GM19238 (cell line): ENCODE data around the gene ATG2B.

Source experiments
- DNase-seq: peaks from one replicate; pipeline ENCODE4 v3.0.0; 2011; ENCODE audit warnings: low spot score; ENCODE audit not compliant: insufficient read length

ATG2B gene

DNA sequence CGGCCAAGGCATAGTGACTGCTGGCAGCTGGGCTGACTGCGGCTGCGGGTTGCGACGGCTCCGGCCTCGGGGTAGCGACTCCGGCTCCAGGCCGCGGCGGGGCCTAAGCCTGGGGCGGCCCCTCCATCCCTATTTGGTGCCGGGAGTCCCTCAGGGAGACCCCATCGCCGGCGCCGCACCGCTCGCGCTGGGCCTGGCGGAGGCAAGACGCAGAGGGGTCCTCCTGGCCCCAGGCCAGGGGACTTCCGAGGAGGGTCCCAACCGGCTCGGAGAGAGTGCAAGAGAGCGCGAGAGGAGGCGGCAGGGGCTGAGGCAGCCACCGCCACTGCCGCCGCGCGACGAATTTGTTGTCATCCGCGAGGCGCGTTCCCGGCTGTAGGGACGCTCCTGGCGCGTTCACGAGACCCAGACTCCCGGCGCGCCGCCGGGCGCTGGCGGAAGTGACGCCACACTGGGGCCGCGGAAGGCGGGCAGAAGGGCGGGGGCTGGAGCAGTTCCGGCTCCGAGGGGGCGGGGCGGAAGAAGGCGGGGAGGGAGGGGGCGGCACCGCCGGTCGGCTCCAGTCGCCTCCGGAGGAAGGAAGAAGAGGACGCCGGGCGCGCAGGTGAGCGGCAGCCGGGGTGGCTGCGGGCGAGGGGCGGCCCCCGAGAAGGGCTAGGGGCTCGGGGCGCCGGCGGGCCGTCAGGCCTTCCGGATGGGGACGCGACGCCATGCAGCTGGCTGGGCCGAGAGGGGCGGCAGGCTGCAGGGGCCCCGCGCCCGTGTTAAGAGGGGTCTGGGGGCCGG lies at the start of gene ATG2B, which contains the start of gene GSKIP:
Gene ATG2B (minus strand): TSS at position 377 of the 786 bp plus-strand sequence. CDS start 365 bp downstream, at position 12.
Gene GSKIP (plus strand): TSS at position 562 of the 786 bp plus-strand sequence. CDS start 18,722 bp downstream, outside the sequence.
- peak; percentile 74 for DNase-seq

- no peak for DNase-seq
These were observed 47.0 kb upstream of the ATG2B start for GRCh38 chr14:96410119-96410518.

GRCh38 chr14:96409701-96410100 lies 46.6 kb upstream of the ATG2B start:
- DNase-seq, result no peak

GRCh38 chr14:96408608-96409007 lies 45.5 kb upstream of the ATG2B start:
- DNase-seq, result no peak

DNA sequence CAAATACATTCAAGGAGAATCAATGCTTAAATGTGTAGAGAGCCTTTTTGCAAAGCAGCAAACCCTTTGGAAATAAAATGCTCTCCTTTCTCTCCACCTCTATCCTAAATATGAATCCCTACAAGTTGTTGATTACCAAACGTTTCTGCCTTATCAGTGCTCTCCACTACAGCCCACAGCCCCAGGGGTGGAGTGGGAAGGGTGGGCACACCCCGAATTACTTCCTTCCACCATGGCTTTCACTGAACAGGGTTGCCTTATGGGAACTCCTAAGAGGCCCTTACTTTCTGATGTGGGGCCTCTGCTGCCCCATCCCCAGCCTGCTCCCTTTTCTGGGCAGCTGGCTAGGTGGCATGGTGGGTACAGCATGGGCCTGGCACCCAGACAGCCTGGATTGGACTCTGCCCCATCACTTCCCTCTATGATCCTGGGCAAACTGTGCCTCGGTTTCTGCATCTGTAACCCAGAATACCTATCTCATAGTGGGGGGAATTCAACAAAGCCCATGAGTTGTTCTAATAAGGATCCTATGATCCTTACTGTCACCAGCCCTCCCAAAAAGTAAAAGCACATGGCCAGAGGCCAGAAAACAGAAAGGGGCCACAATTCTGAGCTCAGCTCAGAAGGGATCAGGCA lies 44.9 kb upstream of the ATG2B start:
- DNase-seq, result no peak

DNA sequence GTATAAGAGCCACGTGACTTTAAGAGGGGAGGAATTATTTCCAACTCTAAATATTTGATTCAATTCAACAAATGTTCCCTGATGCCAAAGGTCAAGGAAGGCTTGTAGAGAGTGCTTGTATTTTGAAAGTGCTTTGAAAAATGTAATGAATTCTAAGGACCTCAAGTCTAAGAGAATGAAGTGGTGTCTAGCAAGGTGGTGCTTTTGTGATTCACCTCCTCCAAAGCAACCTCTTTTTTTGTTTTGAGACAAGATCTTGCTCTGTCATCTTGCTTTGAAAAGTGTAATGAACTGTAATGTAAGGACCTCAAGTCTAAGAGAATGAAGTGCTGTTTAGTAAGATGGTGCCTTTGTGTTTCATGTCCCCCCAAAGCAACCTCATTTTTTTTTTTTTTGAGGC lies 42.5 kb upstream of the ATG2B start:
- no peak for DNase-seq

DNA sequence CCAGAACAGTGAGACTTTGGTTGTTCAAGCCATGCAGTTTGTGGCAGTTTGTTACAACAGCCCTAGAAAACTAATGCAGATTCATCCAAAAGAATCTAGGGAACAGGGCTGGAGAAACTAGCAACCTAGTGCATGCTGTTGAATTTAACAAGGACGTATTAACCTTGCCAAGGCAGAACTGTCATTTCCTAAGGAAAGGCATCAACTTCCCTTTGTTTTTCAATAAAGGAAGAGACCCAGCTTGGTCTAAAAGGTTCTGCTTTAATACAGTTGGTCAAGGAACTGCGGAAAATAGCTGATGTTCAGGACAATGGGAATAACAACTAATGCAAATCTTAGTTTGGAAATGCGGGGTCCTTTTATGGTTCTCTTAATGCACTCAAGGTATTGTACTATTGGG lies 40.3 kb upstream of the ATG2B start:
- DNase-seq, result no peak

DNA sequence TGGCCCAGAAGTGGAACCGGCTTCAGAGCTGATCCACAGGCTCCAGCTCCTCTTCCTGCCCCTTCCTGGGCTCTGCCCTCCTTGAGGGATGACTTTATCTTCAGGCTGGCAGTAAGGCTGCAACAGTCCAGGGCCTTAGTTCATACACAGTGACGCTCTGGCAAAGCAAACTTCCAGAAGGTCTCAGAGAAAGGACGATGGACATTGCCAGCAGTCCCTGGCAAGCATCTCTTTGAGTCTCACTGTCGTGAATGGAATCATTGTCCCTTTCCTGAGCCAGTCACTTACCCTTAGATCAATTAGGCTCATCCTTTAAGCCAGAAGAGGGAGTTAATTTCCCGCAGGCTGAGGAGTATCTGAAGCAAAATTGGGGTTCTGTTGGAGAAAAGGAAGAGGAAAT lies 37.4 kb upstream of the ATG2B start:
- no peak for DNase-seq

GRCh38 chr14:96399405-96399804 lies 36.3 kb upstream of the ATG2B start:
- no peak for DNase-seq

GRCh38 chr14:96398921-96399320 lies 35.8 kb upstream of the ATG2B start:
- no peak for DNase-seq

DNA sequence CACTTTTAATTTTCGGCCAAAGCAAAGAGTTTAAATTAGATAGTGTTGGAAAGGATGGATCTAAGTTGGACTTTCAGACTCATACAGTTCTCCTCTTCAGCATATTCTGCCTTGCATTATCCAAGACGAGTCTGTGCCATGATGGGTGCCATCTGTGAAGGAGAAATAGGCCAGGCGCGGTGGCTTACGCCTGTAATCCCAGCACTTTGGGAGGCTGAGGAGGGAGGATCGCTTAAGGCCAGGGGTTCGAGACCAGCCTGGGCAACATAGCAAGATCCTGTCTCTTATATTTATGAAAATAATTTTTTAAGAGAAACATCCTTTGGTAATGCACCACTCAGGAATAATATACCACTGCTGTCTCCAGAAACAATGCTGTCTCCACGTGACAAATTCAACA lies 35.3 kb upstream of the ATG2B start:
- no peak for DNase-seq

- no peak for DNase-seq
These were observed 31.1 kb upstream of the ATG2B start for GRCh38 chr14:96394047-96394815.

DNA sequence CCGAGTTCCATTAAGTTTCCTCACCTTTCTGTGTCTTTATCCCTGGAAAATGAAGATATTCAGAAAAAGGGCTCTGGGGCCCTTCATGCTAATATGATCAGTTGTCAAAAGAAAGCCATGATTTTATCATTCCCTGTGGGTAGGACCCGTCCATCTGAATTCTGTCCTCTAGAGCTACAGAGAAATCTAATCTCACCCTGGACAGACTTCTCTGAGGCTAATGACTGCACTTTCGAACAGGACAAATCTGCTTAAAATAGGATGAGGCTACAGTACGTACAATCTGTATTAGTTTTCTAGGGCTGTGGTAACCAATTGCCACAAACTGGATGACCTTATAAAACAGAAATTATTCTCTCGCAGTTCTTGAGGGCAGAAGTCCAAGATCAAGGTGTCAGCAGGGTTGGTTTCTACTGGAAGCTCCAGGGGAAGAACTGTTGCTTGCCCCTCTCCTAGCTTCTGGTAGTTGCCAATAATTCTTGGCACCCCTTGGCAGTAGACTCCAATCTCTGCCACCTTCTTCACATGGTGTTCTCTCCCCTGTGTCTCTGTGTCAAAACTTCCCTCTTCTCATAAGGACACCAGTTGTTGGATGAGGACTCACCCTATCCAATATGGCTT lies 30.0 kb upstream of the ATG2B start:
- DNase-seq, result no peak

- peak; percentile 91 for DNase-seq
These were observed 28.4 kb upstream of the ATG2B start for GRCh38 chr14:96391293-96392118.

DNA sequence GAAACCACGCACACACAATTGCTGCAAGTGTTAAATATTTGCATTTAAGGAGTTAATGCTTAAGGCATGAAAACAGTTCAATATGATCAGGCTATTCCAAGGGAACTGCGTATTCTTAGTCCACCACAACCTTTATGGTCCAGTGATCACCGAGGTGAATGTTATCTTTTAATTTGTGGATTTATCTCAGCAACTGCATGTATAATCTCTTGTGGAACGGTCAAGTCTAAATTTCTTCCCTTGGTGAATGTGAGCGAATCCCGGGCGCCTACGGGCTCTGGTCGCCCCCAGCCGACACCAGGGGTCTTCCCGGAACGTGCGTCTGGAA lies 27.8 kb upstream of the ATG2B start:
- no peak for DNase-seq

DNA sequence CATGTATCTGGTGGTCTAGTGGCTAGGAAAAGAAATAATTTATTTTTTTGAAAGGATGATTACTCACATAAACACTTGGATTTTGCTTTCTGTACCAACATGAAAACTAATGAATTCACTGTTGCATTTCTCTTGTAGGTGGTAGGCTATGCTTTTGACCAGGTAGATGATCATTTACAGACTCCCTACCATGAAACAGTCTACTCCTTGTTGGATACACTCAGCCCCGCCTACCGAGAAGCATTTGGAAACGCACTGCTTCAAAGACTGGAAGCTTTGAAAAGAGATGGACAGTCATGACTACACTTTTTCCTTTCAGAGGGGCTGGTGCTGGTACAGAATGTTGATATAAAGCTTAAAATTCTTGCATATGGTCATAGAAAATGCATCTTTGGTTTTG lies 22.2 kb upstream of the ATG2B start:
- no peak for DNase-seq

DNA sequence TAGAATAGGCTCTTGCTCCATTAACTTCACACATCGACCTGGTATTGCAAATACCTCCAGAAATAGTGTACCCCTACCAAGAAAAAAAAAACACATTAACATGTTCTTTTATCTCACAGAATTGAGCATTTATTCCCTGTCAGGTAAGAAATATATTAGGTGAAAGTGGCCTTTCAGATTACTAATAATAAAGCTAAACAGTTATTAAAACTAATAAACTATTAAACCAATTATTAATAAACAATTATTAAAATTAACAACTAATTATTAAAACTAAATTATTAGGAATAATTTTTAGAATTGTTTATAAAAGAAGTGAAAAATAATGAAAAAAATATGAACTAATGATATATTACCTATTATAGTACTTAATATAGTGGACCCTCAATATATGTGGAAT lies 21.6 kb upstream of the ATG2B start:
- DNase-seq, result no peak

GRCh38 chr14:96384053-96384452 lies 20.9 kb upstream of the ATG2B start:
- DNase-seq, result no peak

GRCh38 chr14:96383445-96383844 lies 20.3 kb upstream of the ATG2B start:
- DNase-seq, result no peak

- DNase-seq, result no peak
These were observed 17.6 kb upstream of the ATG2B start for GRCh38 chr14:96380735-96381134.

DNA sequence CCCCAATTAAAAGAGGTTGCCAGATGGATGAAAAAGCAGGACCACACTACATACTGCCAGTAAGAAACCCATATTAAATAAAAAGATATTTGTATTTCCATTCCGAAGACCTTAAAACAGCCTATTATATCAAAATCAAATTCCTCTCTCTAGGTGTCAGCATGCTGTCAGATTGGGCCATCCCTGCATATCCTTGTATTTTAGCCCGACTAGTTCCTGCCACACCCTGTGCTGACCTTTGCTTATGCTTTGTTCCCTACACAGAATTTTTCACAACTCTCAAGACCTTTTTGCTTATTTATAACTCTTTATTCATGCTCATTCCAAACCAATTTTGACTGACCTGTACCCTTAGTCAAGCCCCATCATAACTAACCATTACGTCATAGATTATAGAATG lies 13.0 kb upstream of the ATG2B start:
- DNase-seq, result no peak
